GM12801 (cell line): ENCODE data around the gene BAIAP2.

ENCODE experiments used
- TF ChIP-seq, protein P1 (sequence below): IDR thresholded peaks from one replicate; pipeline ENCODE4 v1.5.1; 2011; ENCODE audit warnings: control low read depth; ENCODE audit not compliant: insufficient read length; ENCODE audit errors: extremely low read depth

BAIAP2 gene

DNA sequence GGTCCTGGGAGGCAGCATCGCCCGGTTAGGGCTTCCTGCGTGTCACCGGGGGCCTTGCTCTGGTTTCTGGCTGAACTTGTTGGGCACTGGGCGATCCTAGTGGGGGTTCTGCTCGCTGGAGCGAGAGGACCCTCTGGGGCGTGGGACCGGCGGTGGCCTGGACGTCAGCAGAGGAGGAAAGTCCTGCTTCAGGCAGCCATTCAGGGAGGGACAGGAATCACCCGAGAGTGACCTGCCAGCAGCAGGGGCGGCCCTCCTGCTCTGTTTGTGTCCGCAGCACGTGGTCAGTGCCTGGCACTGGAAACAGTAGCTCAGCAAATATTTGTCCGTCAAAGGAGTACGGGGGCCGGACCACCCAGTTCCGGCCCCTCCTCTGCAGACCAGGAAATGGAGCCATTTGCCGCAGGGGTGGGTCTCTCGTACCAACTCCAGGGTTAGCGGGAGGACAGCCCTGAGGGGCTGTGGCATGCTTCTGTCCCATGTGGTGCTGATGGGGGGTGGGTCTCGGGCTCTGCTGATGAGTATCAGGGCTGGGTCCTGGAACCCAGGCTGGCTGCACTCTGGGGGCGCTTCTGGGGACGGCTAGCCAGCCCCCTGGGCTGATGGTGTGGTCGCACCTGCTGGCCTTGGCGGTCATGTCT, 48.3 kb downstream of the BAIAP2 start:
- TF ChIP-seq, protein P1, sequence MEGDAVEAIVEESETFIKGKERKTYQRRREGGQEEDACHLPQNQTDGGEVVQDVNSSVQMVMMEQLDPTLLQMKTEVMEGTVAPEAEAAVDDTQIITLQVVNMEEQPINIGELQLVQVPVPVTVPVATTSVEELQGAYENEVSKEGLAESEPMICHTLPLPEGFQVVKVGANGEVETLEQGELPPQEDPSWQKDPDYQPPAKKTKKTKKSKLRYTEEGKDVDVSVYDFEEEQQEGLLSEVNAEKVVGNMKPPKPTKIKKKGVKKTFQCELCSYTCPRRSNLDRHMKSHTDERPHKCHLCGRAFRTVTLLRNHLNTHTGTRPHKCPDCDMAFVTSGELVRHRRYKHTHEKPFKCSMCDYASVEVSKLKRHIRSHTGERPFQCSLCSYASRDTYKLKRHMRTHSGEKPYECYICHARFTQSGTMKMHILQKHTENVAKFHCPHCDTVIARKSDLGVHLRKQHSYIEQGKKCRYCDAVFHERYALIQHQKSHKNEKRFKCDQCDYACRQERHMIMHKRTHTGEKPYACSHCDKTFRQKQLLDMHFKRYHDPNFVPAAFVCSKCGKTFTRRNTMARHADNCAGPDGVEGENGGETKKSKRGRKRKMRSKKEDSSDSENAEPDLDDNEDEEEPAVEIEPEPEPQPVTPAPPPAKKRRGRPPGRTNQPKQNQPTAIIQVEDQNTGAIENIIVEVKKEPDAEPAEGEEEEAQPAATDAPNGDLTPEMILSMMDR, result no peak

DNA sequence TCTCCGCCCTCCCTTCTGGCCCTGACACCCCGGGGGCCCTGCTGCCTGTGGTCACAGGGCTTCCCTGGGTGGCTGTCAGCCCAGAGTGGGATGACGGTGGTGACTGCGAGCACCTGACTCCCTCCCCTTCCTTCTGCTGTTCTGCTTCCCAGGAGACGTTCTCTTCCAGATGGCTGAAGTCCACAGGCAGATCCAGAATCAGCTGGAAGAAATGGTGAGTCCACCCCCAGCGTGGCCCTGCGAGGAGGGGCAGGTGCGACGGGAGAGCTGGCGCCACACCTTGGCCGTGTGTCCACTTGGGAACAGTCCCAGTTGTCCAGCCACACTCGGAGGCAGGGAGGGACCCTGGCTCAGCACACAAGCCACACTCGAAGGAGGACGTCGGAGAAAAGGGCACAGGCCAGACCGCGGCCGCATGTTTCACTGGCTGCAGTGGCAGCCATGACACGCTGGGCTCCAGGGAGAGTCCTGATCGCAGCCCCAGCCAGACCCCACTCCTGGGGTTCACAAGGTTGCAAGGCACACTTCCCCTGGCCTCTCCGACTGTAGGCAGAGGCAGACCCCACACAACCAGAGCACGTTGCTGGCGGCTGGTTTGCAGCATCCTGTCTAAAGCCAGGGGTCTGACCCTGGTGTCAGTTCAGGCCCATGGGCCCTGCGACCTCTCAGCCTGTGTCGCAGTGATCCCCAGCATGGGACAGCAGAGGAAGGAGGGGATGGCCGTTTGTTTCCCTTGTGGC, 49.9 kb downstream of the BAIAP2 start:
- TF ChIP-seq, protein P1, result no peak

DNA sequence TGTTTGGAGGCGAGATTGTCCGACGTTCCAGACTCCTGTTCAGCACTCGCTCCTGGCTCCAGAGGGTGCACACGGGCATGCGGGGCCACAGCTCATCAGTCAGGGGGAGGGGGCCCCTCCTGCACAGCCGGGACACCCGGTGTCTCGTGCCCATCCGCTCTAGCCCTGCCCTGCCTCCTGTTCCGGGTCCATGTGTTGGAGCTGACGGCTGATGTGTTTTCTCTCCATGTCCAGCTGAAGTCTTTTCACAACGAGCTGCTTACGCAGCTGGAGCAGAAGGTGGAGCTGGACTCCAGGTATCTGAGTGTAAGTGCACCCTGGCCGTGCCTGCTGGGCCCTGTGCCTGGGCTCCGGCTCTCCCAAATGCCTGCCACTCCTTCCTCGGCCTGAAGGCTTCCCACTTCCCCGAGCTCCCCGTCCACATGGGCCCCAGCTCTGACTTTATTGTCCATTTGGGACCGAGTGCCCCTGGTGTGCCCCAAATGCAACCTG, 50.5 kb downstream of the BAIAP2 start:
- TF ChIP-seq, protein P1, result no peak

DNA sequence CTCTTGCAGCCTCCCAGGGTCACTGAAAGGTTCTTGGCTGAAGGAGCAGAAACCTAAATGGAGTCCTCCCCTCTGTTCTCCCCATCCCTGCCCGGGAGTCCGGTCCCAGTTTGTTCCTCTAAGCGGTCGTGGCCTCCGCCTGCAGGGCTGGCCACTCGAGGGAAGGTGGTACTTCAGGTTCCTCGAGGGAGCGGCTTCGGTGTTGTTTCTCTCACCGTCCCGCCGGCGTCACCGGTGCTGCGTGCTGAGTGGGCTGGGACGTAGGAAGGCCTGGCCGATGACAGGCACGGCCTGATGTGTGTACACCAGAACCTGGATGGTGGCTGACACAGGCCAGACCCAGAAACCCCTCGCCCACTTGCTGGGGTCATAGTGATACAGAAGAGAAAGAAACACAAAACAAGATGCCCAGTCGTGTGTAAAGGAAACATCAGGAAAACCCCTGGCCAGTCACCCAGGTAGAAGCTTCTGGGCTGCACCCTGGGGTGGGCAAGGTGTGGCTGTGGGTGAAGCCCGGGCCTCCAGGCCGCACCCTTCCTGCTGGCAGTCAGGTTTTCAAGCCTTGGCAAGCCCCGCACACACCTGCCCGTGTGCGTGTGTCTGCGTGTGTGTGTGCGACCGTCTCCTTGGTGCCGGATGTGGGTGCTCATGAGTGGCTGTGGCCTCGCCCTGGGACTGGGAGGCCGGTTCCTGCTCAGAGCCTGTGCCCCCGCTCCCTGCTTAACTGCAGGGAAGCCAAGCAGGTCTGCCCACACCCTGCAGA, 52.0 kb downstream of the BAIAP2 start:
- TF ChIP-seq, protein P1, result no peak

DNA sequence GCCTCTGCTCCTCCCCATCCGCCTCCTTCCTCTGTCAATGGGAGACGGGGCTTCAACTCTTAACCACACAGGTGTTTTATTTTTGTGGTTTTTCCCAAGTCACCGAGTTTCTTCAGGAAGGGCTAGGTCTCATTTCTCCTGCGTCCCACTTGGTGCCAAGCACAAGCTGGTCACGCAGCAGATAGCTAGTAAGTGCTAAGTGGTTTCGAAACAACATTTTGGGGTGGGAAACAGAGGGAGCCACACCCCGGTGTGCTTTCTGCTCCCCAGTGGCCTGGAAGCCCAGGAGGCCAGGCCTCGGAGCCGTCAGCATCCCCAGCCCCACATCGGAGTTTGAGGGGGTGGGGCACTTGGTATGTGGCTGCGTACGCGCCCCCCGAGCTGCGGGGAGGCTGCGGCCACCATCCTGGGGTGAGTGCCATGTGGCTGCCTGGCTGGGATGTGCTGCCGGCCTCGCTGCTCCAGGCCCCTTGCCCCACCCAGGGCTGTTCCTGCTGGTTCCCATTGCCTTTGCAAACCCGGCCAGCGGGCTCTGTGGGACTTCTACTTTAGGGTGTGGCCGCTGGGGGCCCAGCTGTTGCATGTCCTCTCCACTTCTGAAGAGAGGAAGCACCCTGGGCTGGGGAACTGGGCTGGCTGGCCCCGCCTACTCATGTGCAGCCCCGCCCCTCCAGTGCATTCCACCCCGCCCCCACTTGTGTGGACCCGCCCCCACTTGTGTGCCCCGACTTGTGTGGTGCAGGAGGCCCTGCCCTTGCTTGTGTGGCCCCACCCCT, 55.6 kb downstream of the BAIAP2 start:
- TF ChIP-seq, protein P1, result no peak

DNA sequence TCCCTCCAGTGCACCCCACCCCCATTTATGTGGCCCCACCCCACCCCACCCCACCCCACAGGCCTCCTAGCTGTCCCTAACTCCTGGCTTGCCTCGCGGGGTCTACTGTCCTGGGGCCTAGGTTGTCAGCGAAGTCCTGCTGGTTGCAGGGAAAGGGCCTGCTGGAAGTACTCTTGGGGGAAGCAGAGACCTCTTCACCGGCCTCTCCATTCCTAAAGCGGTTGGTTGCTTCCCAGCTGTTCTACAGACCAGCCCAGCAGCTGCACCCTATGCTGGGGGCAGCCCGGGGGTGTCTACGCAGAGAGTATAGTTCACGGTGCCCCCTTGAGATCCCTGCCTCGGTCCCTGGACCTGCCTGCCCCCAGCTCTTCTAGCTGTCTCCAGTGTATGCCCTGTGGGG, 56.2 kb downstream of the BAIAP2 start:
- TF ChIP-seq, protein P1, result no peak
